ENCODE data around the gene ROGDI.

The ROGDI gene

DNA sequence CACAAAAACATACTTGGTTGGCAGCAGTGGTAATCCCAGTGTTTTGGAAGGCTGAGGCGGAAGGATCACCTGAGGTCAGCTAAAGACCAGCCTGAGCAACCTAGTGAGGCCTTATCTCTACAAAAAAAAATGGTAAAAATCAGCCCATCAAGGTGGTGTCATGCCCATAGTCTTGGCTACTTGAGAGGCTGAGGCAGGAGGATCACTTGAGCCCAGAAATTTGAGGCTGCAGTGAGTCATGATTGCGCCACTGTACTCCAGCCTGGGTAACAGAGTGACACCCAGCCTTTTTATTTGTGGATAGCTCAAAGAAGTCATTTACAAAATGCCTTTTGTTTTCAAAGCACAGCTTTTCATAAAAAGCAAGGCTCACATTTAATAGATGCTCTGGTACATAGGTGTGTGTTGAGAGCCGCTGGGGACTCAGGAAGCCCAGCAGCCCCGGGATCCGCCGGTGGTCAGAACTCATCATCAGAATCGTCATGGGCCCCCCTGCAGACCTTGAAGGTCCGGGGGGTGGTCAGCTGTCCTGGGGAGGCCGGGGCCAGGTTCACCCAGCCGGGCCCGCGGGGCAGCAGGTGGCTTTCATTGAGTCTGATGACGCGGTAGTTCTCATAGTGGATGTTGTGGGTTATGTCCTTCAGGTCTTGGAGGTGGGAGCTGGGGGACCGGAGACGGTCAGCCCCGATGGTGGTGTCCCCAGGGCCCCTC lies 24.9 kb downstream of the ROGDI start:
- TF ChIP-seq, protein P1, sequence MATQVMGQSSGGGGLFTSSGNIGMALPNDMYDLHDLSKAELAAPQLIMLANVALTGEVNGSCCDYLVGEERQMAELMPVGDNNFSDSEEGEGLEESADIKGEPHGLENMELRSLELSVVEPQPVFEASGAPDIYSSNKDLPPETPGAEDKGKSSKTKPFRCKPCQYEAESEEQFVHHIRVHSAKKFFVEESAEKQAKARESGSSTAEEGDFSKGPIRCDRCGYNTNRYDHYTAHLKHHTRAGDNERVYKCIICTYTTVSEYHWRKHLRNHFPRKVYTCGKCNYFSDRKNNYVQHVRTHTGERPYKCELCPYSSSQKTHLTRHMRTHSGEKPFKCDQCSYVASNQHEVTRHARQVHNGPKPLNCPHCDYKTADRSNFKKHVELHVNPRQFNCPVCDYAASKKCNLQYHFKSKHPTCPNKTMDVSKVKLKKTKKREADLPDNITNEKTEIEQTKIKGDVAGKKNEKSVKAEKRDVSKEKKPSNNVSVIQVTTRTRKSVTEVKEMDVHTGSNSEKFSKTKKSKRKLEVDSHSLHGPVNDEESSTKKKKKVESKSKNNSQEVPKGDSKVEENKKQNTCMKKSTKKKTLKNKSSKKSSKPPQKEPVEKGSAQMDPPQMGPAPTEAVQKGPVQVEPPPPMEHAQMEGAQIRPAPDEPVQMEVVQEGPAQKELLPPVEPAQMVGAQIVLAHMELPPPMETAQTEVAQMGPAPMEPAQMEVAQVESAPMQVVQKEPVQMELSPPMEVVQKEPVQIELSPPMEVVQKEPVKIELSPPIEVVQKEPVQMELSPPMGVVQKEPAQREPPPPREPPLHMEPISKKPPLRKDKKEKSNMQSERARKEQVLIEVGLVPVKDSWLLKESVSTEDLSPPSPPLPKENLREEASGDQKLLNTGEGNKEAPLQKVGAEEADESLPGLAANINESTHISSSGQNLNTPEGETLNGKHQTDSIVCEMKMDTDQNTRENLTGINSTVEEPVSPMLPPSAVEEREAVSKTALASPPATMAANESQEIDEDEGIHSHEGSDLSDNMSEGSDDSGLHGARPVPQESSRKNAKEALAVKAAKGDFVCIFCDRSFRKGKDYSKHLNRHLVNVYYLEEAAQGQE (IDR thresholded peaks at IDR 0.05; ENCODE audit: insufficient read depth in 1 of 2, low read depth in 2 of 2, low read length in 2 of 2), result no peak

DNA sequence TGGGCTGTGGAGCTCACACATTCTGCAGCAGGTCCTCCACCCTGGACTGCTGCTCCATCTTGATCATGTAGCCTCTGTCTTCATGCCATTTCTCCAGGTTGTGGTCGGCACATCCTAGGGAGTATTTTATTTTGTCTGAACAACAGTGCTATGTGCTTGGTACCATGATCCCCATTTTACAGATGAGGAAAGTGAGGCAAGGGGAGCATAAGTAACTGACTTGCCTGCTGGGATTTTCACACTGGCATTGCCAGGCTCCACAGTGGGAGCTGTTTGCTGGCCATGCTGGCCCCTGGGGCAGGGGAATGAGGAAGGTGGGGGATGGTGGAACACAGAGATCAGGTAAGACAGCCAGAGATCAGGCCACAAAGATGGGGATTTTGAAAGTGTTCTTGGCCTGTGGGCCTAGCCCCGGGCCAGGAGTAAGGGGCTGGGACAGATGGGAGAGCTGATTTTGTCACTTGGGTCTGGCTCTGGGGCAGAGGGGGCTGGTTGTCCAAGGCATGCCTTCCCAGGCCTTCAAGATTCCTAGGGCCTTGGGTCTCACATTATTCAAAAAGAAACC lies 26.2 kb downstream of the ROGDI start:
- TF ChIP-seq FOXP2 (optimal IDR thresholded peaks at IDR 0.05; ENCODE audit: borderline replicate concordance, extremely low read depth, extremely low read length, insufficient read depth) (no peak), TAF1 (IDR thresholded peaks at IDR 0.05; ENCODE audit: borderline replicate concordance, insufficient read depth, low read length) (no peak), POLR2AphosphoS5 (IDR thresholded peaks at IDR 0.05; ENCODE audit: low read depth, low read length) (no peak), SIN3A (IDR thresholded peaks at IDR 0.05; ENCODE audit: borderline replicate concordance, insufficient read depth, low read length) (no peak)
- TF ChIP-seq, protein P1 (IDR thresholded peaks at IDR 0.05; ENCODE audit: insufficient read depth in 1 of 2, low read depth in 2 of 2, low read length in 2 of 2), result no peak

DNA sequence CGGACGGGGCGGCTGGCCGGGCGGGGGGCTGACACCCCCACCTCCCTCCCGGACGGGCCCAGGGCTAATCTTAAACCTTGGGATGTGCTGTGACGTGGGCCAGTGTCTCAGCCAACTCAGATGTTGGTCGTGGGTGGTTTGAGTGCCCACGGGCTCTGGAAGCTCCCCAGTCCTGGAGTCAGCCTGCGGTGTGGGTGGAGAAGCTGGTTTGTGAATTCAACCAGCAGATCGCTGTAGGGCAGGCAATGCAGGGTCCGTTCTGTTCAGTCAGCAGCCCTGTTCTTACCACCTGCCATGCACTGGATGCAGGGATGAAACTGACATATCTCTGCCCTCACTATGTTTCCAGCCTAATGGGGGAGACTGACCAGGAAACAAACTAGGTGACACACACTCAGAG lies 27.4 kb downstream of the ROGDI start:
- TF ChIP-seq, protein P1 (IDR thresholded peaks at IDR 0.05; ENCODE audit: insufficient read depth in 1 of 2, low read depth in 2 of 2, low read length in 2 of 2), result no peak
- TF ChIP-seq FOXP2 (optimal IDR thresholded peaks at IDR 0.05; ENCODE audit: borderline replicate concordance, extremely low read depth, extremely low read length, insufficient read depth) (no peak), TAF1 (IDR thresholded peaks at IDR 0.05; ENCODE audit: borderline replicate concordance, insufficient read depth, low read length) (no peak), SIN3A (IDR thresholded peaks at IDR 0.05; ENCODE audit: borderline replicate concordance, insufficient read depth, low read length) (no peak), POLR2AphosphoS5 (IDR thresholded peaks at IDR 0.05; ENCODE audit: low read depth, low read length) (no peak)

DNA sequence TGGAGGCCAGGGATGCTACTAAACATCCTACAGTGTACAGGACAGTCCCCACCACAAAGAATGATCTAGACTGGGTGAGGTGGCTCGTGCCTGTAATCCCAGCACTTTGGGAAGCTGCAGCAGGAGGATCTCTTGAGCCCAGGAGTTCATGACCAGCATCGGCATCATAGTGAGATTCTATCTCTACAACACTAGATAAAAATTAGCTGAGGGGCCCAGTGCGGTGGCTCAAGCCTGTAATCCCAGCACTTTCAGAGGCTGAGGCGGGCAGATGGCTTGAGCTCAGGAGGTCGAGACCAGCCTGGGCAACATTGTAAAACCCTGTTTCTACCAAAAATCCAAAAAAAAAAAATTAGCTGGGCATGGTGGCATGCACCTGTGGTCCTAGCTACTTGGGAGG lies 30.1 kb downstream of the ROGDI start:
- no peak for TF ChIP-seq FOXP2 (optimal IDR thresholded peaks at IDR 0.05; ENCODE audit: borderline replicate concordance, extremely low read depth, extremely low read length, insufficient read depth)
- TF ChIP-seq, protein P1 (IDR thresholded peaks at IDR 0.05; ENCODE audit: insufficient read depth in 1 of 2, low read depth in 2 of 2, low read length in 2 of 2), result no peak
- TF ChIP-seq TAF1 (IDR thresholded peaks at IDR 0.05; ENCODE audit: borderline replicate concordance, insufficient read depth, low read length), result no peak
- no peak for TF ChIP-seq SIN3A (IDR thresholded peaks at IDR 0.05; ENCODE audit: borderline replicate concordance, insufficient read depth, low read length)
- no peak for TF ChIP-seq POLR2AphosphoS5 (IDR thresholded peaks at IDR 0.05; ENCODE audit: low read depth, low read length)

DNA sequence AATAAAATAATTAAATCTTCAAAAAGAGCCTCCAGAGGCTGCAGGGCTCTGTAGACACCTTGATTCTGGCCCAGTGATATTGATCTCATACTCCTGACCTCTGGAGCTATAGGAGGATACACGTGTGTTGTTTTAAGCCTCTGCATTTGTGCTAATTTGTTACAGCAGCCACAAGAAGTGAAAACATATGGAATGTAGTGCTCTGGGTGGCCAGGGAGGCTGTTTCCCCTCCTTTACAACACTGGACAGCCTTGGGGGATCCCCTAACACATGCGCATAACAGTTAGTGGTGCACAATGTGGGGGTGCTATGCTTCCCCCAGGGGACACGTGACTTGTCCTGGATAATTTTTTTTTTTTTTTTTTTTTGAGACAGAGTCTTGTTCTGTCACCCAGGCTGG lies 30.8 kb downstream of the ROGDI start:
- TF ChIP-seq POLR2AphosphoS5 (IDR thresholded peaks at IDR 0.05; ENCODE audit: low read depth, low read length), result no peak
- TF ChIP-seq TAF1 (IDR thresholded peaks at IDR 0.05; ENCODE audit: borderline replicate concordance, insufficient read depth, low read length), result no peak
- TF ChIP-seq, protein P1 (IDR thresholded peaks at IDR 0.05; ENCODE audit: insufficient read depth in 1 of 2, low read depth in 2 of 2, low read length in 2 of 2), result no peak
- TF ChIP-seq FOXP2 (optimal IDR thresholded peaks at IDR 0.05; ENCODE audit: borderline replicate concordance, extremely low read depth, extremely low read length, insufficient read depth), result no peak
- no peak for TF ChIP-seq SIN3A (IDR thresholded peaks at IDR 0.05; ENCODE audit: borderline replicate concordance, insufficient read depth, low read length)

All from PFSK-1 (cell line).